Colon (tissue), 2 donors: ENCODE data around the gene SCUBE1.
"Not testable (repeated sequence)": the region's sequence is repeated elsewhere in the genome, so short reads cannot be mapped to it uniquely, and the experiment has no call there.

Source experiments
- FAIRE-seq: peaks from 2 replicates; lab custom pipeline; 2012; peaks lifted over from hg19 to GRCh38; lab: Jason Lieb, UNC
- donor health status: control.
- donor health status: control.

Gene SCUBE1

GRCh38 chr22:43301866-43302265 lies 41.3 kb downstream of the SCUBE1 start:
- no peak for FAIRE-seq

GRCh38 chr22:43300891-43301676 lies 42.1 kb downstream of the SCUBE1 start:
- FAIRE-seq: no peak

DNA sequence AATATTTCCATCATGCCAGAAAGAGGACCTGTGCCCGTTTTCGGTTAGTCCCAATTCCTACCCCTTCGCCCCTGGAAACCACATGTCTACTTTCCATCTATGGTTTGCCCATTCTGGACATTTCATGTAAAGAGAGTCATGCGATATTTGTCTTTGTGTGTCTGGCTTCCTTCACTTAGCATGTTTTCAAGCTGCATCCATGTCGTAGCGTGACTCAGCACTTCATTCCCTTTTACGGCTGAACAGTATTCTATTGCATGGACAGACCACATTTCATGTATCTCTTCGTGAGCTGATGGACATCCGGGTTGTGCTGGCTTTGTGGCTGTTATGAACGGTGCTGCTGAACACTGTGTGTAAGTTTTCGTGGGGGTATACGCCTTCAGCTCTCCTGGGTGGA lies 43.4 kb downstream of the SCUBE1 start:
- FAIRE-seq: no peak

DNA sequence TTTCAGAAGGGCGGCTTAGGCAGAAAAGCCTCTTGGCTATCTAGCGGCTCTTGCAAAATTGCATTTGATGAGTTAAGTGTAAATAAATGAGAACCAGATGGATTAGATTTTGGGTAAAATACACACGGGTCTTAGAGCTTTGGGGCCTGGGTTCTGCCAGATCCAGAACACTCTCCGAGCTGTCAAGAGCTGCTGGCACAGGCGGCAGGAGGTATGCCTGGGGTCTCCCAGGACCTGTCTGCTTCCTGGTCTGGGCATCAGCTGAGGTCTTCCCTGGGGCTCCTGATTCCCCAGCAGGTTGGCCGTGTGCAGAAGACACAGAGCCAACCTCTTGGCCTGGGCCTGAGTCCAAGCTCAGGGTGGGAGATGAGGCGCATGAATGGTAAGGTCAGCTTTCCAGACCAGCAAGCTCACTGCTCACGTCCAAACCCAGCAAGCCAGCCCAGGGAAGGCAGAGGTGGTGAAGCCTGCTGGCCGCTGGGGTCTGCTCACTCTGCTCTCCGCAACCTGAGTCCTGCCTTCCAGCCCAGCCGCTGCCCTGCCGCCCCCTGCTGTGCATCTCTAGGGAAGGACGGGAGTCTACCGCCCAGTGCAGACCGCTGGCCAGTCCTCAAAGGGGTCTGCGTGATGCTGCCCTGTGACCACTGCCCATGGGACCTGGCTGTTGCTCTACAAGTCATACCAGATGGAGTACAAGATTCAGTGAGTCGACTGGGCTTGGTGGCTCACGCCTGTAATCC lies 44.9 kb downstream of the SCUBE1 start:
- FAIRE-seq: no peak

GRCh38 chr22:43297270-43298061 lies 45.7 kb downstream of the SCUBE1 start:
- no peak for FAIRE-seq

DNA sequence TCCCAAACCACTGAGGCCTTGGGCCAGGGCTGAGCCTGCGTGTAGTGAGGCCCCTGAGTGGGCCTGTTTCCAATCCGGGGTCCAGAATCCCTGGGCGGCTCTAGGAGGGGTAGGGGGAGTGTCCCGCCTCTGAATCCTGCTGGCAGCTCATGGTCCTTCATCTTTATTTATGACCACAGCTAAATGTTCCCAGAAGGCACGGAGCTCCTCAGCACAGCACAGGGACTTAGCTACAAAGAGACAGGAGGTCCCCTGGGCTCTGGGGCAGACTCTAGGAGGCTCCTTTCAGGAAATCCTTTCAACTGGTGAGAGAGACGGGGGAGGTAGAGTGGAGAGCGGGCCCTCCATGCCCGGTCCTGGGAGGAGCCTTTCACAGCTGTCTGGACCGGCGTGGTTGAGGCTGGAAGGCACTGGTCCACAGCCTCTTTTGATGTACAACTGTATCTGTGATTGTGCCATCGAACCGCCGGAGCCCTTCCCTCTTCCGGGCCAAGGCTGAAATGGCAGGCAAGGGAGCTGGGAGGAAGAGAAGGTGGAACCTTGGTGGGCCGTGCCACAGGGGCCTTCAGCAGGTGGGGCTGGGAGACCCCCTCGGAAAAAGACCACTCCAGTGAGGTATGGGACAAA lies 46.8 kb downstream of the SCUBE1 start:
- FAIRE-seq: no peak

- no peak for FAIRE-seq
Observed at GRCh38 chr22:43295660-43296059, 47.5 kb downstream of the SCUBE1 start.

GRCh38 chr22:43295173-43295572 lies 48.0 kb downstream of the SCUBE1 start:
- no peak for FAIRE-seq

- FAIRE-seq: no peak
Observed at GRCh38 chr22:43293655-43294392, 49.3 kb downstream of the SCUBE1 start.

DNA sequence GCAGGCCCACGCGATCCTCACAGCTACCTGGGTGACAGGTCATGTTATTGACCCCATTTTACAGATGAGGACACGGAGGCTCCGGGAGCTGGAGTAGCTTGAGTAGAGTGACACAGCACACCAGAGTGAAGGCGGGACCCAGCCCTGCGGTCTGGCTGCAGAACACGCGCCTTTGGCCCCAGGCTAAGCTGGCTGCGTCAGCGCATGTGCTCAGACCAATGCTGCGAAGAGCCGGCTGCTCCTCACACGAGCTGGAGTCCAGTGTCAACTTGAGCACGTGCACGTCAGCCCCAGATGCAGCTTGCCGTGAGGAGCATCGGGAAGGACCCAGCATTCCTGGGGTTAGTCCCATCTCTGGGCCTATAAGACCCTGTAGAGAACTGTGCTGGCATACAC lies 49.9 kb downstream of the SCUBE1 start:
- no peak for FAIRE-seq

DNA sequence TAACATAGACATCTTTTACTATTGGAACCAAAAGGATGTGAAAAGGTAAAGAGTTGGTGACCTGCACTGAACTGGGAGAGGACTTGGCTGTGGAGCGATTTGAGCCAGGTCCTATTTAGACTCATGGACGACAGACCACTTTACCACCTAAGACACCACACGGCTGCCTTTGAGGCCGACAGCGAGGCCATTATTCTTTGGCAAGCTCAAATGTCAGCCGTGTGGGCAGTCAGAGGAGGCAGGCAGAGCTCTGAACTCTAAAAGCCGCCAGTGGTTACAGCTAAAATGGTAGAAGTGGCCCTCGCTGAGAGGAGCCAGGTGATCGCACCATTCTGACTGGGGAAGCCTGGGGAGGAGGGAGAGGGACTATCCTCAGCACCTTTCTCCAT lies 50.5 kb downstream of the SCUBE1 start:
- no peak for FAIRE-seq

DNA sequence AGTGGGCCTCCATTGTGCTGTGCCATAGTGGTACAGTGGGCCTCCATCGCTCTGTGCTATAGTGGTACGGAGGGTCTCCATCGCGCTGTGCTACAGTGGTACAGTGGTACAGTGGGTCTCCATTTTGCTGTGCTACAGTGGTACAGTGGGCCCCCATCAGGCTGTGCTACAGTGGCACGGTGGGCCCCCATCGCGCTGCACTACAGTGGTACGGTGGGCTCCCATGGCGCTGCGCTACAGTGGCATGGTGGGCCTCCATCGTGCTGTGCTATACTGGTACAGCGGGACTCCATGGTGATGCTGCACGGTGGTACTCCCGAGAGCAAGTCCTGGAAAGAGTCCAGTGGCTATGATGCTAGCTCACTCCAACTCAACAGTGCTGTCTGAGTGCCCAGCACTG lies 51.8 kb downstream of the SCUBE1 start:
- FAIRE-seq: no peak

GRCh38 chr22:43289976-43290721 lies 53.0 kb downstream of the SCUBE1 start:
- no peak for FAIRE-seq

DNA sequence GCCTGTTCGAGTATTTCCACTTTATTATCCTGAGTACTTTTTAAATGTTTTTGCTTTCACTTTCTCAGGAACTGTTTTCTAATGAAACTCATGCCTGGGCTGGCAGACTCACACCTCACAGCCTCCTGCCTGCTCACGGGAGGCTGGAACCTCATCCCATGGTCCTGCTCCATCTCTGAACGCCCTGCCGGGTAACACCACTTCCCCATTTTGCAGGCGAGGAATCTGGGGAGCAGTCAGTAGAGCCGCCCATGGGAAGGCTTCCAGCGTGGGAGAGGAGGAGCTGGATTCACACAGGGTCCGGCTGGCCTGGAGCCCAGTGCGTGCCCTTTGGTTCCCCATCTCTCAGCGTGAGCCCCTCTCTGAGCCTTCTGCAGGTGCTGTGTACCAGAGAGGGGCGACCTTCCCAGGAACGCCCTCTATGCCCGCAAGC lies 53.6 kb downstream of the SCUBE1 start:
- no peak for FAIRE-seq

DNA sequence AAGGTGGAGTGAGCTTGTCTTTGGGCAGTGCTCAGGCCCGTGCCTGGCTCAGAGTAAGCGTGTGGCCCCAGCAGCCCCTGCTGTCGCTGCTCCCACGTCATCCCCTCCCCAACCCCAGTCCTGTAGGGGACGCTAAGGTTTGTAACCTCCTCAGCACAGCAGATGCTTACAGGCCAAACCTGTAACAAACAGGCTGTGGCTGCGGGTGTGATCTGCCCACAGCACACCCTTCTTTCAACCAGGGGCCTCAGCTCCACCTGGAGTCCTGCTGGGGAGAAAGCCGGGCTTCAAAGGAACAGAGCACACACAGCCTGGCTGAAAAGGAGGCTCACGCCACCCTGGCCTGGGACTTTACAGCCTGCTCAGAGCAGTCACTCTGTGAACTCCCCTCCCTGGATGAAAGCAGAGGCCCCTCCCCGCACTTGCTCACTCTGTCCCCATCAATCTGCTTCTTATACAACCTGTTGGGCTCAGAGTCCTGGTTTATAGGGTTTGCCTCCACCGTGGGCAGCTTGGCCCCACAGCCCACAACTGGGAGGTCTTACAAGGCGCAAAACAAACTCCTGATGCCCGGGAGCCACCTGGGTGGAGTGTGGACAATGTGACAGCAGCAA lies 54.3 kb downstream of the SCUBE1 start:
- FAIRE-seq: no peak

GRCh38 chr22:43288378-43288777 lies 54.8 kb downstream of the SCUBE1 start:
- FAIRE-seq: no peak

- no peak for FAIRE-seq
Observed at GRCh38 chr22:43287441-43287840, 55.7 kb downstream of the SCUBE1 start.

GRCh38 chr22:43281394-43281793 lies 61.8 kb downstream of the SCUBE1 start:
- FAIRE-seq: no peak

DNA sequence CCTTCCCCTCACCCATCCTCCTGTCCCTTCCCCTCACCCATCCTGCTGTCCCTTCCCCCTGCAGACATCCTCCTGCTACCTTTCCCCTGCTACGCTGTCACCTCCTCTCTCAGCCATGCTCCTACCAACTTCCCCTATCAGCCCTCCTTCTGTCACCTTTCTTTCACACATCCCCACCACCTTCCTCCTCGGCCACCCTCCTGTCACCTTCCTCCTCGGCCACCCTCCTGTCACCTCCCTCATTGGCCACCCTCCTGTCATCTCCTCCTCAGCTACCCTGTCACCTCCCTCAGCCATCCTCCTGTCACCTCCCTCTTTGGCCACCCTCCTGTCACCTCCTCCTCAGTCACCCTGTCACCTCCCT lies 62.7 kb downstream of the SCUBE1 start:
- FAIRE-seq: not testable (repeated sequence)

DNA sequence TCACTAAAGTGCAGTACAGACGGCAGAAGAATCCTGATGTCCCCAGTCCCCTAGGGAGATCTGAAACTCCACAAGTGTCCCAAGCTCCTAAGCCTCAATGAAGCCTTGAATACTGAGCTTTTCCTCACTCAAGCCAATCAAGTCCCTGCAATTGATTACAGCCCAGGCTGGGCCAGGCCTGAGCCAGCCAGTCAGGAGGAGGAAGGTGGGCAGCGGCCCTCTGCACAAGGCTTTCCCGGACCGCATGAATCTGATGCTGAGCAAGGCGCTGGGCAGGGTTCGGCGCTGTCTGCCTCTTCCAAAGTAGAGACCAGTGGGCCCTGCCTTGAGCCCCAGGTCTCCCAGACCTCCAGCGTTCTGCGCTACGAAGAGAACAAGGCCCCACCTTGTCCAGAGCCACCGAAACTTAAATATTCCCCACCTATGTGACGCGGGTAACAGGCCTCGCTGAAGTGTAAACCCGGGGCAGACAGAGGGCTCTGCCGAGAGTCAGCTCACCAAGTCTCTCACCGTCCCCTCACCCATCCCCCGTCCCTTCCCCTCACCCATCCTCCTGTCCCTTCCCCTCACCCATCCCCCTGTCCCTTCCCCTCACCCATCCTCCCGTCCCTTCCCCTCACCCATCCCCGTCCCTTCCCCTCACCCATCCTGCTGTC lies 63.2 kb downstream of the SCUBE1 start:
- no peak for FAIRE-seq
